Stimulated activated CD8-positive, alpha-beta memory T cell treated with anti-CD3 and anti-CD28 coated beads, Interleukin-12 subunit alpha, Interleukin-12 subunit beta, amount 100 ng/mL, for 4 hours (primary cell): ENCODE results near the gene CD81.

Experiments
- DNase-seq: peaks from one replicate; pipeline ENCODE4 v3.0.0-alpha.2; 2020; ENCODE audit warnings: low read depth

The CD81 gene

DNA sequence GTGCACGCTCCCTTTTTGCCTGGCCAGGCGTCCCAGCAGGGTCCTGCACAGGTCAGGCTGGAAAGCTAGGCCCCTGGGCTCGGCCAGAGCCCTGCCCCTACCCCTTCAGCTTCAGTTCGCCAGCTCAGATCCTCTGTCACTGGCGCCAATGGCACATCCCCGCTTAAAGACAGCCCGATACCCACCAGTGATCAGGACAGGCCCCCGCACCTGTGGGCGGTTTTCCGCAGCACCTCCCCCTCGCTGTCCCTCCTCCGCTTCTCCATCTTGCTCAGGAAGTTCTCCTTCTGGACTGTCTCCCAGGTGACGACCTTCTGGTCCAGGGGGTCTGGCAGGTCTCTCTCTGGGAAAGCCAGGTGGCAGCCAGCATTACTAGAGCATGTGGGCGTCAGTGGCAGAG, 29.3 kb downstream of the CD81 start:
- DNase-seq = no peak

DNA sequence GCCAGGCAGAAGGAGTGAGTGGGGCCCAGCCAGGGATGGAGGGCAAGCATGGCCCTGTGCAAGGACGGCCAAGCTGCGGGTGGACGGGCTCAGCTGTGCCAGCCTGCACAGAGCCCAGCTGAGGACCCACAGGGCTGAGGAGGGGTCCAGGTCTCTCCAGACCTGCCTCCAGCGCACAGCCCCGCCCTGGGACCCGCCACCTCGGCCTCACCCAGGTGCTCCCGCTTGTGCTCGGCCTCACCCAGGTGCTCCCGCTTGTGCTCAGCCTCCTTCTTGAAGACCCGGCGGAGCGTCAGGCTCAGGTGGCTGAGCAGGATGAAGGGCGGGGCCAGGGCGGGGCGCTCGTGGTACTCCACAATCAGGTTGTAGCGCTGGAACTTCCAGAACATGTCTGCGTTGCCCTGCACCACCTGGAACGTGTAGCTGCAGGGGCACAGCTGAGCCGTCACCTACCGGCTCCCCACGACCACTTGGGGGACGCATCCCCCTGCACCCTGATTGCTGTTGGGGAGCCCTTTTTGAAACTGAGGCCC, 29.8 kb downstream of the CD81 start:
- DNase-seq = no peak

DNA sequence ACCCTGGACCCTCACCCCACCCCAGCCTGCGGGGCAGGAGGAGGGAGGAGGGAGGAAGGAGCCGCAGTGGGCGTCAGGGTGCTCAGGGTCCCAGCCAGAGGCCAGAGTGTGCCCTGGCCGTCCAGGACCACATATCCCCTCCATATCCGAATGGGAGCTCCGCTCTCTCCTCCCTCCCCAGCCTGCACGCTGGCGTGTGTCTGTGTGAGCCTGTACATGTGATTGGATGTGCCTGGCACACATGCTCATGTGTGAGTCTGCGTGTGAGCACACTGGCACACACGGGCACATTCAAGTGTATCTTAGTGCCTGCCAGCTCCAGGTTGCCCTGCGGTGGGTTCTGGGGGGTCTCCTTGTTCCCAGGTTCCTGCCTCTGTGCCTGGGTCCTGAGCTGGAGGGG, 31.6 kb downstream of the CD81 start:
- DNase-seq = no peak

DNA sequence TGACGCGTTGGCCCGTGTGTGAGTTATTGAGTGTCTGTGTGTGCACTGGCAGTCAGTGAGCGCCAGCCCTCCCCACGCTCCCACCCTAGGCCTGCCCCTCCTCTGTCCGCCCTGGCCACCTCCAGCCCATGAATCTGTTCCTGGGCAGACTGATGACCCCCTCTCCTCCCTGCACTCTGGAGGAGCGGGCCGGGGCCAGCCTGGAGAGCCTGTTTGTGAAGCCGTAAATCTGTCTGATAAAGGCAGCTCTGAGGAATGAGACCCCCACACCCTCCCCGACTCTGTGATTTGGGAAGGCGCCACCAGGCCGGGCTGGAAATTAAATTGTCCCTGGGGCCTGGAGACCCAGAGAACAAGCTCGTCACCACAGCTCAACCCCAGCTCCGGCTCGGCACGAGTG, 32.0 kb downstream of the CD81 start:
- DNase-seq = no peak

DNA sequence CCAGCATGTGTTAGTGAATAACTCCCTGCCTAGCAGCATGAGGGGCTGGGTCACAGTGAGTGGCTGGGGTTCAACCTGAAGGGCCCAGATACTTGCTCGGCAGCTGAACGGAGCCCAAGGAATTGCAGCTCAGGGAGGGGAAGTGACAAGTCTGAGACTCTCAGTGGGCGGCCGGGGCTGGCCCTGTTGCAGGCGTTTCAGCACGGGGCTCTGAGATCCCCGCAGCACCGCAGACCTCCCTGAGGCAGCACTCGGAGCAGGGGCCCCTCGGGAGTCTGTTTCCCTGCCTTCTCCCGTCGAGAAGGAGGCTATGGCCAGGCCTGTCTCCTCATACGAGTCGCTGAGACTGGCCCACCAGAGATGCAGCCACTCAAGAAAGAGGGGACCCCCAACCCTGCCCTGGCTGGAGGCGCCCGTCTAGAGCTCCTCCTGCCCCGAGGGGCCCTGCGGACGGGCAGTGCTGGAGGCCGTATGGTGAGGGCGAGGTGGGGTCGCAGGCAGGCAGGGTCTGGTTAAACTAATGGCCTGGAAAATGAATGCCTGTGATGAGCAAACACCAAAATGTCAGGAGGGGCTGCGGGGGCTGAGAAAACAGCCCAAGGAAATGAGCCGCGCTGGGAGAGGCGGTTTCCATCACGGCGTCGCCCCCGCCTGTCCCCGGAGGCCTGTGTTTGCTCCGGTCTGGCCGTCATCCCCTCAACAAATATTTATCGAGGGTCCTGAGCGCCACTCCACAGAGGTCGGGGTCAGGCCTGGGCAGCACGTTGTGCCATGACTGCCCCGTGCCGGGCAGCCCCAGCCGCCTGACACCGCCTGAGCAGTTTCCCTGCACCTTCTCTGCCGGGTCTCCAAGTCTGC, 32.7 kb downstream of the CD81 start:
- no peak for DNase-seq

DNA sequence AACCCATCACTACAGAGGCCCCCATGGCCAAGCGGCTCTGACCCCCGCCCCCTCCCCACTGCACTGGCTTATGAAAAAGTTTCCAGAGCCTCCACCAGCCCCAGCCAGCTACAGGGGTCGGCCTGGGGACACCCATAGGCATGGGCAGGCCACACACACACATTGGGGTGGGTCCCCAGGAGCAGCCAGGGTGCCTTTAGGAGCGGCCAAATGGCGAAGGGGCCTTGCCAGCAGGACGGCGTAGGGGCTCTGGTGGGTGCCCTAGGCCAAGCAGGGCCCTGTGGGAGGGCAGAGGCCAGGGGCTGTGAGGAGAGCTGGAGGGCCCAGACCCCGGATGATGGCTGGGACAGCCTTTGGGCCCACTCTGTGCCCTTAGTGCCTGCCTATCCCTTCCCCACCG, 33.5 kb downstream of the CD81 start:
- DNase-seq = no peak

DNA sequence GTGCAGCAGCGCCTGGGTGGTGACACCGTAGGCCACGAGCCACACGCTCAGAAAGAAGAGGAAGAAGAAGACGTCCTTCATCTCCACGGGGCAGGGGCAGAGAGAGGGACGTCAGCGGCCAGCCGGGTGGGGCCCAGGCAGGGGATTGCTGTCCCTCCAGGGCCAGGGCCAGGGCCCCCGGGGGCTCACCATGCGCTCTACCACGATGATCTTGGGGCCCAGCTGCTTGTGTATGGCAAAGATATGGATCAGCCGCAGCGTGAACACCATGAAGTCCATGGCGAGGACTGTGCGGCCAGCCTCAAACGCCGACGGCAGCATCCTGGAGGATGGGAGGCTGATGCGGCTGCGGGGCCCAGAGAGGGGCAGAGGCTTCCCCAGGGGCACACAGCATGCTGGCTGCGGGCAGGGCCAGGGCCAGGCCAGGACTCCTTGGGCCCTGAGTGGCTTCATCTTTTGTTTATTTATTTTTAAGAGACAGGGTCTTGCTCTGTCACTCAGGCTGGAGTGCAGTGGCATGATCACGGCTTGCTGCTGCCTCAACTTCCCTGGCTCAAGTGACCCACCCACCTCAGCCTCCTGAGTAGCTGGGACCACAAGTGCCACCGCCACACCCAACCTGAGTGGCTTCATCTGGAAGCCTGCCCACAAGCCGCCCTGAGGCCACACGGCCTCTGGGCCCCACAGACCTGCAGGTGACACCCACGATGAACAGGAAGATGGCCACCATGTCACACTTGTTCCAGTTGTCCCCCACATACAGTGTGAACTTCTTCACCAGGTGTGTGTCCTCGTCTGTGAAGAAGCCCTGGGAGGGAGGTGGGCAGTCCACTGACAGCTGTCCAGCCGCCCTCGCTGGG, 34.6 kb downstream of the CD81 start:
- DNase-seq = no peak

DNA sequence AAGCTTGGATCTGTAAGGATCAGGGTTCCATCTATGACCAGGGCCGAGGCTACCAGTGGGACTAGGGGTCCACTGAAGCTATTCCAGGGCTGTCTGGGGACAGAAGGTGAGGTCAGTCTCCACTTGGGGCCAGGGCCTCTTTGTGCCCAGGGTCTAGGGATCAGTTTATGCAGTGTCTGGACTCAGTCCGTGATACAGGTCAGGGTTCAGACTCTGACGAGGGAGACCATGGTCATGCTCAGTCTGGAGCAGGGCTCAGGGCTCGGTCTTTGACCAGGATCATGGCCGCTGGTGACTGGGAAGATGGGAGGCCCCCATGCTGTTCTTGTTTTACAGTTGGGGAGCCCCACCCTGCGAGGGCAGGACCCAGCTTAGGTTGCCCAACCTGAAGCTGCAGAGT, 35.2 kb downstream of the CD81 start:
- DNase-seq = no peak

DNA sequence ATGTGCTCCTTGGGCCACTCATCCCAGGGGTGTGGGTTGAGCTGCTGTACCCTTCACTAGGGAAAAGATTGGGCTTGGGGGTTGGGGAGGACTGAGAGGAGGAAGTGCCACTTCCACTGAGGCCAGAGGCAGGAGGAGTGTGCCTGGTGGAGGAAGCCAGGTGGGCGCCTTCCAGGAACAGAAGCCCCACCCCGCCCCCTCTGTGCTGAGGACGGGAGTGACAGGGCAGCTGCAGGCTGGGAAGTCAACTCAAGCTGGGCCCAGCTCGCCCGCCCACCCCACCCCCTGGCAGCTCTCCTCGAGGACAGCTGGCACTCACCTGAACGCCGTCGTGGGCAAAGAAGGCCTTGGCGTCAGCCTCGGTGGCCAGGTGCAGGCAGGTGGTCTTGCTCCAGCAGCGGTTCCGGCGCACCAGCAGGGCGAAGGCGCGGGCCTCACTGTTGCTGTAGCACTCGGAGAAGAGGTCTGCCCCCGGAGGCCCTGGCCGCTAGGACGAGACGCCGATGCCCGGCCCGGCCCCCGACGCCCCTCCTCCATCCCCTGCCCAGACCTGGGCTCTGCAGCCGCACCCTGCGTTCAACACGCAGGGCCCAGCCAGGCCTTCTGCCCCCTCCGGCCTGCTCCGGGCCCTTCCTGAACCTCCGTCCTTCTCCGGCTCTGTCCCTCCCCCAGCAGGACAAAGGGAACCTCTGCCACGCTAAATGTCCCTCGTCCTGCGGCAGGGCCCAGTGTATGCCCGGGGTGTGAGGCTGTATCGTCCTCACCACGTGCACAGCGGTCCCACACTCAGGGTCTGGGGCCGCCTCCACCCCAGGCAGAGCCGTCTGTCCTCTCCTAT, 36.9 kb downstream of the CD81 start:
- DNase-seq = no peak

DNA sequence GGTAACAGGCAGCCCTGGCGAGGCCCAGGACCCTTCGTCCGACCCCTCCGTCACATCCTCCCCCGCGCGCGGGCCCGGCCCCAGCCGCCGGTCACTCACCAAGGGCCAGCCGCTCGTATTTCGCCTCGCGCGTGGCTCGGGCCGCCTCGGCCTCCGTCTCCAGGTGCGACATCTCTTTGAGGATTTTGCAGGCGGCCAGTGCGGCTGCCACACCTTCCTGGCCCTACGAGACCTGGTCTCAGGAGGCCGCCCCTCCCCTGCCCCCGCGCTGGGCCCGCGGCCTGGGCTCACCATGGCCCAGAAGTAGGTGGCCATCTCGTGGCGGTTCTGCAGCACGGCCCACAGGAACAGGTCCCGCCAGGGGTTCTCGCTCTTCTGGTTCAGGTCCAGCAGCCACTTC, 37.5 kb downstream of the CD81 start:
- DNase-seq = no peak

DNA sequence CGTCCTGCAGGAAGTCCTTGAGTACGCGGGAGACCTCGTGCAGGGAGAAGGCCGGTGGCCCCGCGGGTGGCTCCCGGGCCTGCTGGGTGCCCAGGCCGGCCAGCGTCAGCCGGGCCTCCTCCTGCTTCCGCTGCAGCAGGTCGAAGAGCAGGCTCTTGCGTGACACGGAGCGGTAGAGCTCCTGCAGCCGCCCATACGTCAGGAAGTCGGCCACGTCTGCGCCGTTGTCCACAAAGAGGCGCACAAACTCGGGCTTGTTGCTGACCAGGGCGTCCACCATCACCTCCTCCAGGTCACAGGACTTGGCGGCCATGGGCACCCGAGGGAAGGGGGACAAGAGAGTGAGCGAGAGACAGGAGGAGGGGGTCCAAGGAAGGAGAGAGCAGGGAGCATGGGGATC, 38.1 kb downstream of the CD81 start:
- no peak for DNase-seq

DNA sequence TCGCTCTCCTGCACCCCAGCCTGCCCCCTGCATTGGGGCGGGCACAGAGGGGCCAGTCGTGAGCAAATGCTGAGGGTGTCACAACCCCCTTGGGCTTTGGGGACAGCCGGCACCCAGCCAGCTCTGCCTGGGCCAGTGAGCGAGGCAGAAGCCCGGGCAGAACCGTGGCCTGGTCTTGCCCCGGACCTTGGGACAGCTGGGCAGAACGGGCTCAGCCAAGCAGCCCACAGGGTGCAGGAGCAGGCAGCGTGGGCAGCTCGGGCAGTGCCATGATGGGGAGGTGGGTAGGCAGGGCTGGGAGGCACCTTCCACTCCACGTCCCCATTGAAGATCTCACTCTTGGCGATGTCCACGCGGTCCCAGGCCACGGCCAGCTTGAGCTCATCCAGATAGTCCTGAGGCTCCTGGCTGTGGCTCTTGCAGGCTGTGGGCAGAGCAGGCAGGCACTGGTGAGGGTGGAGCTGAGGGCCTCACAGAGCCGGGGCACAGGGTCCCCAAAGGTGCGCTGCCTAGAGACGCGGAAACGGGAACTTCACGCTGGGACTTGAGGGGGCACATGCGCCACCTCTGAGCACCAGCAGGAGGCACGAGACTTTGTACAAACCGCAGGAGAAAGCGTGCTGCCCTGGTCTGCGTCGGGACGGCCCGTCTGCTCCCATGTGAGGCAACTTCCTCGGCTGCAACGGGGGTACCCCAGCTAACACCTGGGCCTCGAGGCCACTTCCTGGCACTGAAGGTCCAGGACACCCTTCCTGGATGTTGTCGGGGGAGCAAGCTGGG, 38.7 kb downstream of the CD81 start:
- DNase-seq = no peak

DNA sequence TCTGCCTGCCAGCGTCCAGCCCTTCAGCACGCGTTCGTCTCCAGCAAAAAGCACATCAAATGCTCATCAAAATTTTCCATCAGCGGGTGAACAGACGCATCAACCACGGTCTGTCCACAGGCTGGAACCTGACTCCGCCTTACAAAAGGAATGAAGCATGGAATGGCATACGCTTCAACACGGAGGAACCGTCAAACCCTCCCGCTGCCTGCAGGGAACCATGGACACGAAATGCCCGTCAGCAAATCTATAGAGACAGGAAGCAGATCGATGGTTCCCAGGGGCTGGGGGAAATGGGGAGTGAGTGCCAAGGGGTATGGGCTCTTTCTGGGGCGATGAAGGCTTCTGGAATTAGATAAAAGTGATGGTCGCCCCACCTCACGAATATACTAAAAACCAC, 39.7 kb downstream of the CD81 start:
- DNase-seq = no peak

DNA sequence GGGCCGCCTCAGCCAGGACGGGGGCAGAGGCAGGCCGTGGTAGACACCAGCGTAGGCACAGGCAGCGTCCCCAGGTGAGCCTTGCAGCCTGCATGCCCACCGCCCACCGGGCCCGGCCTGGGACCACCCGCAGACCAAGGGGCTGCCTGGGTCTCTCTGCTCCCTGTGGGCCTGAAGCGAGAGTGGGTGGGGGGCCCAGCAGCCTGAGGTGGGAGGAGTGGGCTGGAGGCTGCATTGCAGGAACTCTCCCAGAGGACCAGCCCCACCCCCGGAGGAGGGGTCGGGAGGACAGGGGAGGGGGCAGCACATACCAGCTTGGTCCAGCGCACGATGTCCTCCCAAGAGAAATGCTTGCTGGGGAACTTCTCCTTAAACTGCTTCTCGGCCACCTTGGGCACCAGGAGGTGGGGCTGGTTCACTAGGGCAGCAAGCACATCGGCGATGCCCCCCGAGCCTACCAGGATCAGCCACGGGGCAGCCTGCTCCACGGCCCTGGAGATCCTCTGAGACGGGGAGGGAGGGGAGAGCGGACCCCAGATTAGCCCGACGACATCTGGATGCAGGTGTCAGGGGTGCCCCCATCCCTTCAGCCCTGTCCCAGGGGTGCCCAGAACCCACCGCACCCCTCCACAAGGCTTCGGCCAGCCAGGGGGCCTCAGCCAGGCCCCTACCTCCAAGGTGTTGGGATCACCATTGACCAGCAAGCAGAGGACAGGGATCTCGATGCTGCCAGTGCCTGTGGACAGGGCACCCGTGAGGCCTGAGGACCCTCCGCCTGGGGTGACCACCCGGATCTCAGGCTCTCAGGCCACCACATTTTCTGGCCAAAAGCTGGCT, 41.0 kb downstream of the CD81 start:
- no peak for DNase-seq

DNA sequence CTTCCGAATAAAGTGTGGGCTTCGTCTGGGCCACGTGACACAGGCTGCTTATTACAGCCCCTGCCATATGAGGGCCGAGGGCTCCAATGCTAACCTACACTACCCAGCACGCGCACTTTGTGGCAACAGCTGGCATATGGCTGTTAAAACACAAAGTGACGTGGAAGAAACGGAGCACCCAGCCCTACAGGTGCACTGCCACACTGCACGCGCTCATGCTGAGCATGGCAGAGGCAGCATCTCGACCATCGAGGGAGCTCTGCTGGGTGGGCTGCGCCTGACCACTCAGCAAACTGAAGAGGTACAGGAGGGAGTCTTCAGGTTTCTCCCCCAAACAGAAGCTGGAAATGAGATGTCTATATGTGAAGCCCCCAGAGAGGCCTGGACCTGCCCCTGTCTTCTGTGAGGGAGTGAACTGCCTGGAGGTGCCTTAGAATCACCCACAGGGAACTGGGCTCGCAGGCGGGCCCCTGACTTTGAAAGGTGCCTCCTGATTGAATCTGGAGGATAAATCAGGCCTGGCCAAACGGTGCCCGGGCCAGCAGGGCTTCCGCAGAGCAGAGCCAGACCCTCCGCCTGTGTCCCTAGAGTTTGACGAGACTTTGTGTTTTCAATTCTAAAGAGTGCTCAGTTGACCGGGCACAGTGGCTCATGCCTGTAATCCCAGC, 41.7 kb downstream of the CD81 start:
- no peak for DNase-seq

DNA sequence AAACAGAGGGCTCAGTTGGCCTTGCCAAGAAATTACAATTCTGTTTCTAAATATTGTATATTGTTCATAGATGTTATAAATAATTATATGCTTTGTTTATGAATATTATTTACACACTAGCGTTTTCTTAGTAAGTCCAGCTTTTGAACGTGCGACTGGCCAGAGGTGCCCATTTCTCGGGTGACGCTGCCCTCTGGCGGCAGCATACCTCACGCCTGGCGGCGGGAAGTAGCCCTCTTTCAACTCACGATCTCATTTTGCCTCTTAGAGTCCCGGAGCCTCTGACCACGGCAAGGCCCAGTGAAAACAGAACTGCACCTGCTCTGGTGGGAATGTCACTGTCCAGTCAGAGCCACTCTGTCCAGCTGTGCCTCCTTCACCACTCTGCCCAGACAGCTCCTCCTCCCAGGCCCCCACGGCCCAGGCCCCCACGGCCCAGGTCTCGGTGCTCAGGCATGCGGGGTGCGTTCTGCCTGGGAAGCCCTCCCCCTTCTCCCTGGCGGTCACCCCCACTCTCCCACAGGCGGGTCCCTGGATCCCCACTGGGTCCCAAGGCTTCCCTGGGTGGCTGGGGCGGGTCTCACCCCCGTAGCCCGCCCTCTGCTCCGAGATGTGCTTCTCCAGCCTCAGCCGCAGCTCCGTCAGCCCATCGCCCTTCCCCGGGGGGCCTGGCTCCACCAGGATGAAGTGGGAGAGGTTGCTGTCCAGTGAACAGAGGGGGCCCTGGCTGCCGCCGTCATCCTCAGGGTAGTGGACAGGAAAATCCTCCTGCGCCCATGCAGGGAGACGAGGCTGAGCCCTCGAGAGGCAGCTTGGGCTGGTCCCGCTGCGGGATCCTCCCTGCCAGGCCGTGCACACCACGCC, 42.8 kb downstream of the CD81 start:
- DNase-seq = peak; percentile 34

DNA sequence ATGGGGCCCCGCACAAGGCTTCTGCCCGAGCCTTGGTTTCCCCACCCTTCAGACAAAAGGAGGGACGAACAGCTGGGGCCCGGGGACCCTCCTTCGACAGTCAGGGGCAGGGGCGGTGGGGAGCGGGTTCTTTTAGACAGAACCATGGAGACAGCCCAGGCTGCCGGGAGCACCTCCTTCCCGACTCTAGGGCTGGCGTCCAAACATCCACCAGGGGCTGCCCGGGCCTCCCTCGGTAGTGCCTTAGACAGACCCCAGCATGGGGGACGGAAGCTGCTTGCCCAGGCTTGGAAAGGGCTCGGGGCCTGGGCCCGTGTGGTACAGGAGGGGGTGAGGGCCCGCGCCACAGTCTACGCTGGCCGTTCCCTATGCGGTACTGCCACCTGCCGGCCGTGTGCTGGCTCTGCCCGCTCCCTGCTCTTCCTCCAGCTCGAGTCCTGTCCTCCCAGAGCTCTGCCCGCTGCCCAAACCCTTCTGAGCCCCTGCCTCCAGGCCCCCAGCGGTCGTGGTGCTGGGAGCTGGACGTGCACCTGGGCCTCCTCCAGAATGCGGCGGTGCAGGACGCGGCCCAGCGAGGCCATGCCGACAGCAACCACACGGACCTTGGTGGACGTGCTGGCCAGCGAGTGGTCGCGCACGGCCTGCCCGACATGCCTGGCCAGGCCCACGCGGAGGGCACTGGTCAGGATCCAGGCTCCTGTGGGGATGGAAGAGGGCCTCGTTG, 43.6 kb downstream of the CD81 start:
- peak; percentile 46 for DNase-seq
